CD14-positive monocyte (primary cell): Measurements from ENCODE around the gene KIF13A. TPM values are rescaled to one million over a fixed set of nuclear protein-coding genes. Genes with fewer than 3 reads are reported as not detected.

ENCODE experiments used
- DNase-seq, 3 donors: peaks; one replicate each; pipeline ENCODE4 v3.0.0-alpha.2; 2011 to 2022
- H2AFZ ChIP-seq: 2 replicates; pipeline ENCODE4 v1.6.0; 2012; ENCODE audit warnings: mild to moderate bottlenecking, low read depth, low read length, inconsistent platforms; ENCODE audit not compliant: insufficient read depth, poor library complexity, severe bottlenecking
- H3K27ac ChIP-seq, 2 donors: 1 replicate in 1 of 2; 2 replicates in 1 of 2; pipeline ENCODE4 v1.5.1; 2012 to 2013; ENCODE audit warnings: low read length in 2 of 2, control low read depth in 1 of 2, inconsistent platforms in 1 of 2, low read depth in 1 of 2, mild to moderate bottlenecking in 1 of 2
- H3K27me3 ChIP-seq, 2 donors: one replicate each; pipeline versions ENCODE4 v1.6.0 to v1.6.1; 2011 to 2013; ENCODE audit warnings: low read length in 2 of 2; ENCODE audit not compliant: control insufficient read depth in 2 of 2, insufficient read depth in 2 of 2
- H3K36me3 ChIP-seq, 2 donors: replicated peaks in 1 of 2; 1 replicate in 1 of 2; 2 replicates in 1 of 2; pipeline versions ENCODE4 v1.5.1 to v1.6.1; 2012 to 2013; ENCODE audit warnings: low read length in 2 of 2, control low read depth in 1 of 2, inconsistent platforms in 1 of 2, mild to moderate bottlenecking in 1 of 2; ENCODE audit not compliant: insufficient read depth in 2 of 2, control insufficient read depth in 1 of 2
- H3K4me1 ChIP-seq, 2 donors: 1 replicate in 1 of 2; 2 replicates in 1 of 2; pipeline versions ENCODE4 v1.5.1 to v1.6.1; 2012 to 2013; ENCODE audit warnings: low read length in 2 of 2, control low read depth in 1 of 2, inconsistent platforms in 1 of 2, mild to moderate bottlenecking in 1 of 2, moderate library complexity in 1 of 2; ENCODE audit not compliant: insufficient read depth in 2 of 2, control insufficient read depth in 1 of 2
- H3K4me2 ChIP-seq: replicated peaks from 2 replicates; pipeline ENCODE3; 2012; ENCODE audit warnings: low read length, moderate library complexity, mild to moderate bottlenecking; ENCODE audit not compliant: poor library complexity, severe bottlenecking; ENCODE audit errors: extremely low read depth
- H3K4me3 ChIP-seq, 3 experiments: fragments of 200-600 bp in 1 of 3; sonication (generic) in 1 of 3; replicated peaks in 1 of 3; 1 replicate in 2 of 3; 2 replicates in 1 of 3; pipeline ENCODE4 v1.5.1; 2011 to 2013; ENCODE audit warnings: low read length in 3 of 3, mild to moderate bottlenecking in 3 of 3, control low read depth in 2 of 3, low read depth in 2 of 3, inconsistent platforms in 1 of 3, moderate library complexity in 1 of 3
- H3K79me2 ChIP-seq: 2 replicates; pipeline ENCODE4 v1.6.0; 2012; ENCODE audit warnings: mild to moderate bottlenecking, control low read depth, inconsistent platforms, low read length, moderate library complexity; ENCODE audit not compliant: insufficient read depth
- H3K9ac ChIP-seq: 2 replicates; pipeline ENCODE4 v1.6.0; 2017; ENCODE audit warnings: low read length, mild to moderate bottlenecking; ENCODE audit not compliant: insufficient read depth, poor library complexity, severe bottlenecking
- H3K9me3 ChIP-seq, 2 donors: replicated peaks in 1 of 2; 1 replicate in 1 of 2; 2 replicates in 1 of 2; pipeline versions ENCODE4 v1.5.1 to v1.6.1; 2012 to 2013; ENCODE audit warnings: low read length in 2 of 2, control low read depth in 1 of 2; ENCODE audit not compliant: control insufficient read depth in 1 of 2, insufficient read depth in 1 of 2
- H4K20me1 ChIP-seq: 2 replicates; pipeline ENCODE4 v1.6.0; 2012; ENCODE audit warnings: mild to moderate bottlenecking, low read length, control low read depth, moderate library complexity; ENCODE audit not compliant: insufficient read depth
- H3K27ac Mint-ChIP-seq, 7 donors: one replicate each; pipeline ENCODE4 v1.8.0; 2020; ENCODE audit warnings: mild to moderate bottlenecking in 7 of 7, mixed read lengths in 7 of 7, moderate library complexity in 6 of 7, inconsistent platforms in 2 of 7
- H3K27me3 Mint-ChIP-seq, 3 donors: one replicate each; pipeline ENCODE4 v1.8.0; 2021 to 2022; ENCODE audit warnings: low read depth in 3 of 3, mild to moderate bottlenecking in 3 of 3, mixed read lengths in 3 of 3, moderate library complexity in 3 of 3, inconsistent platforms in 1 of 3
- H3K36me3 Mint-ChIP-seq, 2 donors: one replicate each; pipeline ENCODE4 v1.8.0; 2020; ENCODE audit warnings: mixed read lengths in 2 of 2, inconsistent platforms in 1 of 2, mild to moderate bottlenecking in 1 of 2
- H3K4me1 Mint-ChIP-seq: one replicate; pipeline ENCODE4 v1.8.0; 2020; ENCODE audit warnings: mild to moderate bottlenecking, mixed read lengths
- H3K4me3 Mint-ChIP-seq, 2 donors: one replicate each; pipeline ENCODE4 v1.8.0; 2020; ENCODE audit warnings: mild to moderate bottlenecking in 2 of 2, mixed read lengths in 2 of 2, moderate library complexity in 1 of 2
- H3K9me3 Mint-ChIP-seq, 7 donors: one replicate each; pipeline ENCODE4 v1.8.0; 2020 to 2022; ENCODE audit warnings: mixed read lengths in 7 of 7, mild to moderate bottlenecking in 6 of 7, moderate library complexity in 6 of 7, inconsistent platforms in 2 of 7
- CTCF ChIP-seq: fragments of 200-600 bp; IDR thresholded peaks from one replicate; pipeline ENCODE4 v1.8.0; 2022; ENCODE audit warnings: antibody characterized with exemption, mild to moderate bottlenecking
- WGBS: methylation state at CpG from one replicate; pipeline ENCODE4 v1.1.5; 2013; ENCODE audit warnings: missing lambda C conversion rate; ENCODE audit not compliant: insufficient coverage; 5-methylcytosine and 5-hydroxymethylcytosine counted together
- intact Hi-C, 2 donors: fragments of 100-400 bp; cut with micrococcal nuclease; formaldehyde crosslinking; loops; one replicate each; pipeline versions ENCODE4 v1.15.0 to v1.15.1; 2023
- polyA plus RNA-seq, 3 donors: library from polyadenylated mRNA; depleted of rRNA in 1 of 3; unstranded in 2 of 3; stranded (reverse) in 1 of 3; fragments of 300-500 nt in 2 of 3; fragments of >200 nt in 1 of 3; fragmentation: Illumina TruSeq in 2 of 3; gene quantifications; 1 replicate in 2 of 3; 2 replicates in 1 of 3; pipeline ENCODE4 v1.2.3, GENCODE V29; 2012 to 2021

Gene KIF13A
- polyA plus RNA-seq, 3 donors, result 2.9 to 28.4 (median 6.0) TPM

GRCh38 chr6:17923401-17923863, 64.0 kb downstream of the KIF13A start:
- Histone ChIP-seq H3K79me2 (peaks cover 85% of the 10 kb centered on the region), H3K36me3 (peaks cover 3 to 48% of the 10 kb centered on the region in 2 donors), H3K27me3 (no peaks in the 10 kb centered on the region), H3K9ac (no peak overlapping the region), H3K27ac (no peak overlapping the region), H3K4me3 (no peak overlapping the region), H3K4me1 (no peaks in the 10 kb centered on the region), H3K4me2 (no peak overlapping the region), H2AFZ (no peak overlapping the region), H4K20me1 (peaks cover 41% of the 10 kb centered on the region), H3K9me3 (no peaks in the 10 kb centered on the region)
- 100% methylated on average over 1 of the region's 4 CpGs for WGBS
- Mint-ChIP-seq H3K4me1 (no peaks in the 10 kb centered on the region), H3K4me3 (no peak overlapping the region), H3K27ac (peak overlapping the region in 1 of 7 donors; percentile 22), H3K27me3 (peaks cover 0 to 2% (median 2%) of the 10 kb centered on the region in 3 donors), H3K9me3 (no peaks in the 10 kb centered on the region), H3K36me3 (peaks cover 22 to 40% of the 10 kb centered on the region in 2 donors)
- no peak for TF ChIP-seq CTCF
- DNase-seq, result no peak
- intact Hi-C loops, result no loop called here

- TF ChIP-seq CTCF, result no peak
- intact Hi-C loops, result no loop called here
Observed at GRCh38 chr6:17921454-17921853, 66.0 kb downstream of the KIF13A start.

More at GRCh38 chr6:17921454-17921853, 66.0 kb downstream of the KIF13A start:
- Histone ChIP-seq H3K4me2 (no peak overlapping the region), H2AFZ (no peak overlapping the region), H4K20me1 (peaks cover 59% of the 10 kb centered on the region), H3K9ac (no peak overlapping the region), H3K79me2 (peaks cover 84% of the 10 kb centered on the region), H3K36me3 (peaks cover 3 to 47% of the 10 kb centered on the region in 2 donors), H3K27ac (no peak overlapping the region), H3K4me1 (no peaks in the 10 kb centered on the region), H3K27me3 (no peaks in the 10 kb centered on the region), H3K4me3 (no peak overlapping the region), H3K9me3 (no peaks in the 10 kb centered on the region)
- no peak overlapping the region for H3K27ac Mint-ChIP-seq
- H3K27me3 Mint-ChIP-seq, result peaks cover 0 to 2% (median 2%) of the 10 kb centered on the region in 3 donors
- H3K9me3 Mint-ChIP-seq, result peaks cover 0 to 2% (median 0%) of the 10 kb centered on the region in 7 donors
- H3K4me3 Mint-ChIP-seq, result no peak overlapping the region
- DNase-seq, result no peak
- peaks cover 24 to 39% of the 10 kb centered on the region in 2 donors for H3K36me3 Mint-ChIP-seq
- no CpG with 5 or more reads among the region's 2 CpGs for WGBS
- H3K4me1 Mint-ChIP-seq, result peaks cover under 1% of the 10 kb centered on the region
